OCI-LY7 (cell line): ENCODE results near the gene GAB4. TPM values are rescaled to one million over a fixed set of nuclear protein-coding genes. Genes with fewer than 3 reads are reported as not detected.
"Not testable (repeated sequence)": the region's sequence is repeated elsewhere in the genome, so short reads cannot be mapped to it uniquely, and the experiment has no call there.

Source experiments
- BruUV-seq: library from RNA; stranded (reverse); fragments of 400-500 nt; replicated peaks from 2 replicates; lab custom pipeline; 2021; lab: Mats Ljungman, UMichigan
- CTCF ChIA-PET: fragments of 300-600 bp; sonication (Branson Sonifier 250); formaldehyde crosslinking; loops from one replicate; lab custom pipeline; 2022; ENCODE audit warnings: antibody characterized with exemption; ENCODE audit not compliant: unreplicated experiment; lab: Charles Lee
- POLR2A ChIA-PET: fragments of 300-600 bp; sonication (Branson Sonifier 250); formaldehyde crosslinking; loops from one replicate; lab custom pipeline; 2022; ENCODE audit warnings: antibody characterized with exemption; lab: Charles Lee
- DNase-seq: peaks from one replicate; pipeline ENCODE4 v3.0.0-alpha.2; 2015; ENCODE audit warnings: low spot score
- H2AFZ ChIP-seq: fragments of 200-600 bp; sonication (generic), shearing (Covaris generic); 2 replicates; pipeline ENCODE4 v1.6.1; 2014; ENCODE audit warnings: mild to moderate bottlenecking, antibody characterized with exemption, low read length, moderate library complexity
- H3K27ac ChIP-seq: fragments of 200-600 bp; sonication (generic); 2 replicates; pipeline ENCODE4 v1.5.1; 2014; ENCODE audit warnings: mixed run types, low read depth, mild to moderate bottlenecking, moderate library complexity, low read length, inconsistent platforms; ENCODE audit not compliant: poor library complexity, severe bottlenecking
- H3K36me3 ChIP-seq: fragments of 200-600 bp; sonication (generic); 2 replicates; pipeline ENCODE4 v1.6.1; 2014; ENCODE audit warnings: mild to moderate bottlenecking, antibody characterized with exemption, low read length, moderate library complexity, mixed read lengths; ENCODE audit not compliant: insufficient read depth
- H3K4me1 ChIP-seq: fragments of 200-600 bp; sonication (generic); 2 replicates; pipeline ENCODE4 v1.5.1; 2014; ENCODE audit warnings: mild to moderate bottlenecking, low read length; ENCODE audit not compliant: insufficient read depth, poor library complexity, severe bottlenecking
- H3K4me2 ChIP-seq: fragments of 200-600 bp; sonication (generic); 2 replicates; pipeline ENCODE4 v1.6.1; 2014; ENCODE audit warnings: mild to moderate bottlenecking, low read length
- H3K4me3 ChIP-seq: fragments of 200-600 bp; sonication (generic); 2 replicates; pipeline ENCODE4 v1.5.1; 2014; ENCODE audit warnings: mild to moderate bottlenecking, low read depth, low read length; ENCODE audit not compliant: poor library complexity, severe bottlenecking
- H3K79me2 ChIP-seq: fragments of 200-600 bp; sonication (generic); 2 replicates; pipeline ENCODE4 v1.6.1; 2016; ENCODE audit warnings: low read depth, mild to moderate bottlenecking, low read length, moderate library complexity, mixed read lengths; ENCODE audit not compliant: insufficient read depth
- H3K9me2 ChIP-seq: fragments of 200-600 bp; sonication (generic); 2 replicates; pipeline ENCODE4 v1.6.1; 2016; ENCODE audit warnings: mild to moderate bottlenecking, low read length, mixed read lengths; ENCODE audit not compliant: insufficient read depth
- H3K9me3 ChIP-seq: fragments of 200-600 bp; sonication (generic); 2 replicates; pipeline ENCODE4 v1.6.1; 2014; ENCODE audit warnings: mild to moderate bottlenecking, mixed run types, low read length, mixed read lengths
- H4K20me1 ChIP-seq: fragments of 200-600 bp; sonication (generic); 2 replicates; pipeline ENCODE4 v1.6.1; 2014; ENCODE audit warnings: mild to moderate bottlenecking, antibody characterized with exemption, low read length, moderate library complexity, mixed read lengths; ENCODE audit not compliant: insufficient read depth
- CTCF ChIP-seq: fragments of 200-600 bp; sonication (generic); conservative IDR thresholded peaks from 2 replicates; pipeline ENCODE4 v1.5.1; 2014; ENCODE audit warnings: mild to moderate bottlenecking, antibody characterized with exemption, low read length, moderate library complexity, mixed read lengths
- EZH2phosphoT487 ChIP-seq: fragments of 200-600 bp; sonication (generic); IDR thresholded peaks from 2 replicates; pipeline ENCODE4 v1.6.1; 2018; ENCODE audit warnings: low read depth, borderline replicate concordance, mild to moderate bottlenecking, mixed run types, antibody characterized with exemption, low read length, moderate library complexity, mixed read lengths
- intact Hi-C: fragments of 100-400 bp; cut with micrococcal nuclease; formaldehyde crosslinking; loops from one replicate; pipeline ENCODE4 v1.10.0; 2022; ENCODE audit not compliant: unreplicated experiment
- total RNA-seq, 2 experiments: library from RNA; depleted of rRNA in 1 of 2; stranded (reverse); fragments of >200 nt in 1 of 2; shearing (Covaris generic) in 1 of 2; gene quantifications; 2 replicates each; pipeline ENCODE4 v1.2.3, GENCODE V29; 2014 to 2022

Gene GAB4
- total RNA-seq, 2 experiments from 2014 or later = not detected

GRCh38 chr22:17015552-17015951, 7.5 kb upstream of the GAB4 start:
- H3K27ac ChIP-seq, H3K4me3 ChIP-seq, H3K36me3 ChIP-seq, H2AFZ ChIP-seq, H3K9me2 ChIP-seq, CTCF ChIA-PET, H3K4me2 ChIP-seq, H4K20me1 ChIP-seq, POLR2A ChIA-PET, intact Hi-C loops, BruUV-seq, DNase-seq, H3K4me1 ChIP-seq, H3K79me2 ChIP-seq, H3K9me3 ChIP-seq: not testable (repeated sequence)

GRCh38 chr22:17014101-17014440, 6.0 kb upstream of the GAB4 start:
- intact Hi-C loops, H3K36me3 ChIP-seq, H2AFZ ChIP-seq, H3K27ac ChIP-seq, H3K4me2 ChIP-seq, H3K79me2 ChIP-seq, H3K9me3 ChIP-seq, BruUV-seq, H3K9me2 ChIP-seq, H4K20me1 ChIP-seq, H3K4me1 ChIP-seq, CTCF ChIA-PET, H3K4me3 ChIP-seq, DNase-seq: not testable (repeated sequence)
- POLR2A ChIA-PET = interaction anchor here (1.0 kb wide), 1 partner anchor 39 kb away, joined by 3 read pairs; no protein-coding TSS in a partner anchor

GRCh38 chr22:17013396-17014100, 5.5 kb upstream of the GAB4 start:
- Histone ChIP-seq H3K9me2 (no peaks in the 10 kb centered on the region), H3K9me3 (no peaks in the 10 kb centered on the region), H3K36me3 (no peaks in the 10 kb centered on the region), H4K20me1 (no peaks in the 10 kb centered on the region), H3K4me3 (no peak overlapping the region), H3K79me2 (no peaks in the 10 kb centered on the region), H3K27ac (no peak overlapping the region), H3K4me2 (no peak overlapping the region), H2AFZ (no peak overlapping the region), H3K4me1 (no peaks in the 10 kb centered on the region)
- intact Hi-C loops = no loop called here
- POLR2A ChIA-PET = interaction anchor here (0.6 to 1.0 kb wide), 2 partner anchors 39 to 328 kb away, joined by 3 read pairs; no protein-coding TSS in a partner anchor
- BruUV-seq = no TSS peak
- CTCF ChIA-PET = no interaction called here
- TF ChIP-seq EZH2phosphoT487 = no peak
- no peak for TF ChIP-seq CTCF
- DNase-seq = no peak
